ENCODE results near the gene BAIAP2.

BAIAP2 gene

GRCh38 chr17:81128774-81129173, 93.8 kb downstream of the BAIAP2 start:
- no peak for DNase-seq

- no peak for DNase-seq
Measured at GRCh38 chr17:81129289-81129688, 94.3 kb downstream of the BAIAP2 start.

GRCh38 chr17:81129711-81130367, 94.9 kb downstream of the BAIAP2 start:
- DNase-seq: no peak

GRCh38 chr17:81130385-81131361, 95.7 kb downstream of the BAIAP2 start:
- DNase-seq: no peak

GRCh38 chr17:81131486-81132196, 96.7 kb downstream of the BAIAP2 start:
- DNase-seq: no peak

- DNase-seq: no peak
Measured at GRCh38 chr17:81132197-81132540, 97.2 kb downstream of the BAIAP2 start.

GRCh38 chr17:81132770-81133723, 98.1 kb downstream of the BAIAP2 start:
- no peak for DNase-seq

- DNase-seq: no peak
Measured at GRCh38 chr17:81134064-81134781, 99.3 kb downstream of the BAIAP2 start.

- DNase-seq: no peak
Measured at GRCh38 chr17:81135505-81136278, 100.7 kb downstream of the BAIAP2 start.

- DNase-seq: no peak
Measured at GRCh38 chr17:81136366-81136765, 101.4 kb downstream of the BAIAP2 start.

- no peak for DNase-seq
Measured at GRCh38 chr17:81137248-81137647, 102.3 kb downstream of the BAIAP2 start.

GRCh38 chr17:81138083-81138482, 103.1 kb downstream of the BAIAP2 start:
- DNase-seq: no peak

- DNase-seq: no peak
Measured at GRCh38 chr17:81138500-81138899, 103.5 kb downstream of the BAIAP2 start.

- DNase-seq: no peak
Measured at GRCh38 chr17:81139428-81139827, 104.5 kb downstream of the BAIAP2 start.

- DNase-seq: no peak
Measured at GRCh38 chr17:81140018-81140417, 105.1 kb downstream of the BAIAP2 start.

- DNase-seq: no peak
Measured at GRCh38 chr17:81140695-81141094, 105.7 kb downstream of the BAIAP2 start.

- peak; percentile 66 to 76 for DNase-seq
Measured at GRCh38 chr17:81142301-81143199, 107.6 kb downstream of the BAIAP2 start.

GRCh38 chr17:81143200-81143527, 108.2 kb downstream of the BAIAP2 start:
- DNase-seq: no peak

- no peak for DNase-seq
Measured at GRCh38 chr17:81143717-81144422, 108.9 kb downstream of the BAIAP2 start.
